GM23248 (cell line): ENCODE data around the gene KNCN.

ENCODE experiments used
- EZH2 ChIP-seq: fragments of 200-600 bp; sonication (generic); IDR thresholded peaks from 2 replicates; pipeline ENCODE4 v1.6.1; 2018; ENCODE audit warnings: antibody characterized with exemption, mild to moderate bottlenecking; ENCODE audit not compliant: insufficient read depth, poor library complexity, severe bottlenecking
- EZH2phosphoT487 ChIP-seq: fragments of 200-600 bp; sonication (generic); IDR thresholded peaks from 2 replicates; pipeline ENCODE4 v1.6.1; 2018; ENCODE audit warnings: antibody characterized with exemption, moderate library complexity, mild to moderate bottlenecking, low read depth; ENCODE audit not compliant: insufficient read depth

DNA sequence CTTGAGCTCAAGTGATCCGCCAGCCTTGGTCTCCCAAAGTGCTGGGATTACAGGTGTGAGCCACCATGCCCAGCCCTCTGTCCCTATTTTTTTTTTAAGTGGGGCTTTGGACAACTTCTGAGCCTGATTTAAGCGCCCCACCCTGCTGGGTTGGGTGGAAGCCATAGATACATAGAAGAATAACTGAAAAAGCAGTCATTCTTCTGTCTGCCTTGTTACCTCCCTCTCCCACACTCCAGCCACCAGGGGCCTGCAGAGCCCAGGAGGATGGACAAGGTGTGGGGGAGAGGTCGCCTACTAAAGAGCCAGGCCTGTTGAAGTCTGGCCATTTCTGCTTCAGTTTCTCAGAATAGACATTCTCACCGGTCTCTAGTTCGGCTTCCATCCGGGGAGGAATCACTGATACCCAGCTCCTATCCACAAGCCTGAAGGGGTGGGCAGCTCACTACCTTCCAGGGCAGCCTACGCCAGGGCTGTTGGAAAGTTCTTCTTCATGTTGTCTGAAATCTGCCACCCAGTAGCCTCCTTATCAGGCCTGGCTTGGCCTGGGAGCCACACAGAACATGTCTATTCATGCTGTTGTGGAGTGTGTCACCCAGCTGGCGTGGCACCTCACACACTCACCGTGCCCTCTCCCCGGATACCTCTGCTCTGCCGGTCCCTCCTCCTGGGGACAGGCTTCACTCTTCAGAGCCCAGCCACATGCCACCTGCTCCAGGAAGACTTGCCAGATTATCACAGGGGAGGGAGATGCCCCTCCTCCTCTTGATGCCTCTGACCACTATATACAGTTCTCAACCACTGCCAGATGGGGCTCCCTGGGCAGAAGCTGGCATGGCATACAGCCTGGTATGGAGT, 27.7 kb downstream of the KNCN start:
- TF ChIP-seq EZH2 (no peak), EZH2phosphoT487 (no peak)
